DND-41 (cell line): ENCODE results near the gene TP73.

ENCODE experiments used
- ATAC-seq: fragments of 200-7000 bp; cut with Tn5 transposase; 3 replicates; pipeline ENCODE4 v1.9.1; 2021; ENCODE audit warnings: low read depth; ENCODE audit not compliant: insufficient read depth
- DNase-seq: peaks from one replicate; pipeline ENCODE4 v3.0.0-alpha.2; 2020
- H2AFZ ChIP-seq: 2 replicates; pipeline ENCODE4 v1.6.0; 2012; ENCODE audit warnings: low read depth, low read length
- H3K27ac ChIP-seq: 2 replicates; pipeline ENCODE4 v1.5.1; 2012; ENCODE audit warnings: low read length, inconsistent platforms
- H3K27me3 ChIP-seq: fragments of 200-600 bp; sonication (generic); 2 replicates; pipeline ENCODE4 v1.6.0; 2012; ENCODE audit warnings: low read length, mild to moderate bottlenecking, inconsistent platforms; ENCODE audit not compliant: insufficient read depth, poor library complexity
- H3K36me3 ChIP-seq: 2 replicates; pipeline ENCODE4 v1.5.1; 2012; ENCODE audit warnings: low read length, inconsistent platforms; ENCODE audit not compliant: insufficient read depth
- H3K4me1 ChIP-seq: 2 replicates; pipeline ENCODE4 v1.5.1; 2012; ENCODE audit warnings: mild to moderate bottlenecking, low read length; ENCODE audit not compliant: insufficient read depth
- H3K4me2 ChIP-seq: 2 replicates; pipeline ENCODE4 v1.6.0; 2012; ENCODE audit warnings: mild to moderate bottlenecking, moderate library complexity, low read length, inconsistent platforms; ENCODE audit not compliant: insufficient read depth
- H3K4me3 ChIP-seq, 2 experiments: fragments of 200-600 bp in 1 of 2; shearing (Covaris generic) in 1 of 2; 2 replicates each; pipeline ENCODE4 v1.5.1; 2012 to 2016; ENCODE audit warnings: inconsistent platforms in 2 of 2, low read length in 2 of 2, mild to moderate bottlenecking in 2 of 2, low read depth in 1 of 2, moderate library complexity in 1 of 2
- H3K79me2 ChIP-seq: 2 replicates; pipeline ENCODE4 v1.6.0; 2012; ENCODE audit warnings: low read length, inconsistent platforms; ENCODE audit not compliant: insufficient read depth
- H3K9ac ChIP-seq: 2 replicates; pipeline ENCODE4 v1.6.0; 2012; ENCODE audit warnings: low read depth, mild to moderate bottlenecking, inconsistent platforms, low read length, moderate library complexity
- H3K9me3 ChIP-seq: 2 replicates; pipeline ENCODE4 v1.5.1; 2012; ENCODE audit warnings: low read length, moderate library complexity, mild to moderate bottlenecking, inconsistent platforms; ENCODE audit not compliant: insufficient read depth, severe bottlenecking
- H4K20me1 ChIP-seq: 2 replicates; pipeline ENCODE4 v1.6.0; 2012; ENCODE audit warnings: low read length; ENCODE audit not compliant: insufficient read depth
- CTCF ChIP-seq: IDR thresholded peaks from 2 replicates; pipeline ENCODE4 v1.5.1; 2012; ENCODE audit warnings: borderline replicate concordance, low read length, moderate library complexity, mild to moderate bottlenecking; ENCODE audit not compliant: poor library complexity, severe bottlenecking; ENCODE audit errors: extremely low read depth
- EZH2 ChIP-seq: IDR thresholded peaks from 3 replicates; pipeline ENCODE4 v1.6.1; 2012; ENCODE audit warnings: borderline replicate concordance, low read depth, mild to moderate bottlenecking, moderate library complexity, low read length, inconsistent platforms; ENCODE audit not compliant: severe bottlenecking

TP73 gene

DNA sequence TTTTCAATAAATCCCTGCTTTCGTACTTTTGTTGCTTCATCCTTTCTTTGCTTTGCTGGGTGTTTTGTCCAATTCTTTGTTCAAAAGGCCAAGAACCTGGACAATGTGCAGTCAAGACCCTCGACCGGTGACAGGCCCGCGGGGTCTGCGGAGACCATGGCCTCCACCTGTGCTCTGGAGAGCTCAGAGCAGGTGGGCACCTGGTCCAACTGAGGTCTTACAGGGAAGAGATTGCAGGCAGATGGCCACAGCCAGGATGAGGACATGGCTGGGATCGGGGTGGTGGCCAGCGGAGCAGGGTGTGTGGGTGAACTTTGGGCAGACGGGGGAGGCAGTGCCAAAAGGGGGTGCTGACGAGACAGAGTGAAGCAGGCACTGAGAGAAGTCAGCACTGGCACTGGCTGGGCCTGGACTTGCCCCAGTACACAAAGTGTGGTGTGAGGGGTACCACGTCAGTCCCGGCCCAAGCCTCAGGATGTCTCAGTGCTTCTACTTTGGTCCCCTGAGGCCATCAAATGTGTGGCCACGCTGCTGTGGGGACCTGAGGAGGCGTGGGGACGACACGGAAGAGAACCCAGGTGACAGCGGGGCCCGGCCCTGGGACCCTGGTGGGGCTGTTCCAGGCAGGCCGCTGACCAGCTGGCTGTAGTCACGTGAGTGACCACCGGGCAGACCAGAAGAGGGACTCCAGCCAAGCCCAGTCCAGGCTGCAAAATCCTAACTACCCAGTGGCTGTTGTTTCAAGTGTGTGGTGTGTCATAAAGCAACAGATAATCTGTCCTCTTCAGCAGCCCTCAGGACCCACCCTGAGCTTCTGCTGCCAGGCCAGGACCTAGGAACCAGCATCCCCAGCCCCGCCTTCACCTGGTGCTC lies 89.5 kb downstream of the TP73 start:
- no peak overlapping the region for H3K27ac ChIP-seq

GRCh38 chr1:3742439-3743298 lies 90.4 kb downstream of the TP73 start:
- DNase-seq (no peak), ATAC-seq (no peak)
- no peak for TF ChIP-seq EZH2
- TF ChIP-seq CTCF = no peak
- Histone ChIP-seq H4K20me1 (no peaks in the 10 kb centered on the region; the same call in 1 of the 2 replicates), H3K4me2 (no peak overlapping the region), H2AFZ (no peak overlapping the region), H3K9me3 (no peaks in the 10 kb centered on the region), H3K4me1 (no peaks in the 10 kb centered on the region), H3K79me2 (no peaks in the 10 kb centered on the region), H3K9ac (no peak overlapping the region), H3K36me3 (no peaks in the 10 kb centered on the region), H3K27ac (no peak overlapping the region), H3K27me3 (no peaks in the 10 kb centered on the region), H3K4me3 (no peak overlapping the region)

More for the DNA sequence above, 89.5 kb downstream of the TP73 start:
- TF ChIP-seq CTCF (no peak), EZH2 (no peak)
- Histone ChIP-seq H3K27me3 (no peaks in the 10 kb centered on the region), H3K79me2 (no peaks in the 10 kb centered on the region), H3K4me2 (no peak overlapping the region), H3K9ac (no peak overlapping the region), H3K9me3 (no peaks in the 10 kb centered on the region), H3K36me3 (no peaks in the 10 kb centered on the region), H4K20me1 (no peaks in the 10 kb centered on the region; the same call in 1 of the 2 replicates), H3K4me3 (no peak overlapping the region), H2AFZ (no peak overlapping the region), H3K4me1 (no peaks in the 10 kb centered on the region)
- ATAC-seq (no peak), DNase-seq (no peak)

- no peaks in the 10 kb centered on the region for H3K9me3 ChIP-seq
- H3K4me3 ChIP-seq = no peak overlapping the region
- H3K4me2 ChIP-seq = no peak overlapping the region
- no peak overlapping the region for H2AFZ ChIP-seq
- H4K20me1 ChIP-seq = no peaks in the 10 kb centered on the region; the same call in 1 of the 2 replicates
- no peaks in the 10 kb centered on the region for H3K4me1 ChIP-seq
- no peak for DNase-seq
- no peaks in the 10 kb centered on the region for H3K27me3 ChIP-seq
- no peak for ATAC-seq
- no peak overlapping the region for H3K27ac ChIP-seq
- H3K79me2 ChIP-seq = no peaks in the 10 kb centered on the region
- H3K9ac ChIP-seq = no peak overlapping the region
- no peaks in the 10 kb centered on the region for H3K36me3 ChIP-seq
- TF ChIP-seq CTCF (no peak), EZH2 (no peak)
These were observed 91.1 kb downstream of the TP73 start for GRCh38 chr1:3743421-3743820.
